Left forelimb (tissue), 1 donor: ENCODE results near the gene SLC2A10.

Experiments
- DNase-seq: peaks from one replicate; pipeline ENCODE4 v3.0.0-alpha.2; 2018; ENCODE audit warnings: low spot score

SLC2A10 gene

GRCh38 chr20:46735436-46735835, 26.0 kb downstream of the SLC2A10 start:
- DNase-seq = no peak

GRCh38 chr20:46739431-46740213, 30.2 kb downstream of the SLC2A10 start:
- no peak for DNase-seq

- DNase-seq = no peak
These were observed 30.8 kb downstream of the SLC2A10 start for GRCh38 chr20:46740214-46740609.

- no peak for DNase-seq
These were observed 32.6 kb downstream of the SLC2A10 start for GRCh38 chr20:46741924-46742668.

GRCh38 chr20:46742669-46743045, 33.2 kb downstream of the SLC2A10 start:
- DNase-seq = no peak

- DNase-seq = no peak
These were observed 33.6 kb downstream of the SLC2A10 start for GRCh38 chr20:46743088-46743487.

- DNase-seq = no peak
These were observed 37.6 kb downstream of the SLC2A10 start for GRCh38 chr20:46746956-46747526.

GRCh38 chr20:46749147-46749546, 39.7 kb downstream of the SLC2A10 start:
- DNase-seq = no peak

GRCh38 chr20:46751856-46752255, 42.4 kb downstream of the SLC2A10 start:
- no peak for DNase-seq

- peak; percentile 72 for DNase-seq
These were observed 43.3 kb downstream of the SLC2A10 start for GRCh38 chr20:46752728-46753127.

- no peak for DNase-seq
These were observed 46.3 kb downstream of the SLC2A10 start for GRCh38 chr20:46755483-46756413.

- no peak for DNase-seq
These were observed 47.0 kb downstream of the SLC2A10 start for GRCh38 chr20:46756419-46756818.

GRCh38 chr20:46757135-46757534, 47.7 kb downstream of the SLC2A10 start:
- no peak for DNase-seq

GRCh38 chr20:46757754-46758678, 48.6 kb downstream of the SLC2A10 start:
- peak; percentile 72 for DNase-seq

GRCh38 chr20:46758929-46759669, 49.6 kb downstream of the SLC2A10 start:
- no peak for DNase-seq

GRCh38 chr20:46761566-46761965, 52.1 kb downstream of the SLC2A10 start:
- DNase-seq = no peak

GRCh38 chr20:46764068-46764467, 54.6 kb downstream of the SLC2A10 start:
- DNase-seq = no peak

GRCh38 chr20:46765506-46766120, 56.2 kb downstream of the SLC2A10 start:
- DNase-seq = no peak

GRCh38 chr20:46767127-46767761, 57.8 kb downstream of the SLC2A10 start:
- no peak for DNase-seq
